Transverse colon (tissue), 4 donors: Measurements from ENCODE around the gene SLC17A5. TPM values are rescaled to one million over a fixed set of nuclear protein-coding genes. Genes with fewer than 3 reads are reported as not detected.
"Not testable (repeated sequence)": the region's sequence is repeated elsewhere in the genome, so short reads cannot be mapped to it uniquely, and the experiment has no call there.

ENCODE experiments used
- DNase-seq: peaks from one replicate; pipeline ENCODE4 v3.0.0-alpha.2; 2019
- H3K27ac ChIP-seq, 4 donors: fragments of 200-600 bp; sonication (generic); 2 replicates each; pipeline ENCODE4 v1.5.1; 2016 to 2018; ENCODE audit warnings: inconsistent platforms in 4 of 4
- H3K27me3 ChIP-seq: fragments of 200-600 bp; sonication (generic); 2 replicates; pipeline ENCODE4 v1.5.1; 2017; ENCODE audit warnings: inconsistent platforms
- H3K36me3 ChIP-seq, 4 donors: fragments of 200-600 bp; sonication (generic); 2 replicates each; pipeline ENCODE4 v1.5.1; 2017 to 2019; ENCODE audit warnings: inconsistent platforms in 4 of 4
- H3K4me1 ChIP-seq, 4 donors: fragments of 200-600 bp; sonication (generic); 2 replicates each; pipeline ENCODE4 v1.5.1; 2017 to 2020; ENCODE audit warnings: inconsistent platforms in 4 of 4
- H3K4me3 ChIP-seq, 4 donors: fragments of 200-600 bp; sonication (generic); 1 replicate in 1 of 4; 2 replicates in 3 of 4; pipeline versions ENCODE4 v1.5.1 to v1.6.1; 2017 to 2019; ENCODE audit warnings: inconsistent platforms in 4 of 4
- H3K9me3 ChIP-seq, 2 donors: fragments of 200-600 bp; sonication (generic); 2 replicates each; pipeline ENCODE4 v1.5.1; 2017 to 2019; ENCODE audit warnings: inconsistent platforms in 2 of 2
- CTCF ChIP-seq, 5 experiments: fragments of 200-600 bp in 3 of 5; fragments of 450-650 bp in 2 of 5; sonication (generic) in 3 of 5; IDR thresholded peaks; 1 replicate in 2 of 5; 2 replicates in 3 of 5; pipeline ENCODE4 v1.5.1; 2016 to 2017; ENCODE audit warnings: antibody characterized with exemption in 5 of 5, inconsistent platforms in 3 of 5, mild to moderate bottlenecking in 2 of 5, moderate library complexity in 1 of 5
- EP300 ChIP-seq: sonication (generic); formaldehyde crosslinking; IDR thresholded peaks from one replicate; pipeline ENCODE4 v1.6.1; 2017; ENCODE audit warnings: antibody characterized with exemption, low read depth
- POLR2A ChIP-seq: fragments of 450-650 bp; IDR thresholded peaks from one replicate; pipeline ENCODE4 v1.6.1; 2016; ENCODE audit warnings: antibody characterized with exemption, mild to moderate bottlenecking, moderate library complexity
- POLR2AphosphoS5 ChIP-seq, 3 donors: sonication (generic); formaldehyde crosslinking; IDR thresholded peaks; one replicate each; pipeline ENCODE4 v1.6.1; 2016; ENCODE audit warnings: antibody characterized with exemption in 3 of 3
- WGBS, 2 donors: methylation state at CpG; one replicate each; pipeline ENCODE4 v1.1.5; 2018; ENCODE audit warnings: low coverage in 1 of 2; 5-methylcytosine and 5-hydroxymethylcytosine counted together
- in situ Hi-C, 4 donors: fragments of 200-750 bp; cut with MboI; loops; one replicate each; pipeline versions ENCODE4 v1.15.0 to v1.15.1; 2017; ENCODE audit warnings: low sequenced_read_pairs in 3 of 4, low pct_ligation_motif_present in 1 of 4, low pct_unique_long_range_greater_than_20kb in 1 of 4
- intact Hi-C: fragments of 100-400 bp; cut with DNase I; formaldehyde crosslinking; loops from one replicate; pipeline ENCODE4 v1.15.1; 2023; ENCODE audit warnings: low total_unique reads
- total RNA-seq, 4 donors: library from RNA; depleted of rRNA; stranded (reverse); fragments of >200 nt; gene quantifications; one replicate each; pipeline ENCODE4 v1.1.0, GENCODE V29; 2016

Gene SLC17A5
- total RNA-seq, 4 donors from 2014 or later = 13.7 to 57.3 (median 32.8) TPM

- Histone ChIP-seq H3K4me3 (no peak overlapping the region), H3K36me3 (no peaks in the 10 kb centered on the region), H3K4me1 (no peaks in the 10 kb centered on the region), H3K27ac (no peak overlapping the region), H3K9me3 (no peaks in the 10 kb centered on the region), H3K27me3 (no peaks in the 10 kb centered on the region)
- no peak for TF ChIP-seq EP300
- TF ChIP-seq POLR2A = no peak
- no peak for TF ChIP-seq CTCF (IDR thresholded peaks at IDR 0.05)
- TF ChIP-seq POLR2AphosphoS5 (IDR thresholded peaks at IDR 0.05) = no peak
- WGBS, 2 donors = 69 to 71% methylated on average over 2 to 4 of the region's 4 CpGs
- DNase-seq = no peak
- intact Hi-C loops (no loop called here), in situ Hi-C loops (no loop called here)
These were observed 95.0 kb downstream of the SLC17A5 start for GRCh38 chr6:73558624-73559398.

DNA sequence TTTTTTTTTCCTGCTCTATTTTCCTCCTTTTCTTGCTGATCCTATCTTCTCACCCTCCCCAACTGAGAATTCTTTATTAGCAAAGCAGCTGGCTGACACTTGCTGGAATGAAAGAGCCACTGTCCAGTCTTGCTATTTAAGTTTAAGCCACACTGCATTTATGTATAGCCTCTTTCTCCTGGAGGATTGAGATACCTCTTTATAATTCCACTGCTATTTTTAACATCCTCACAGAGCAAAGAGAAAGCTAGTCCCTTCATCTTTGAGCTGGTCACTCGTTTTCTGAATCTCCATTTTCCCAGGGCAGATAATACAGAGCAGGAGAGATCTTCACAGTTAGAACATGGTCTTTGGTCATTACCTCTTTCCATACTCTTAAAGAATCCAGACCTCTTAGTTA, 97.0 kb downstream of the SLC17A5 start:
- intact Hi-C loops (no loop called here), in situ Hi-C loops (no loop called here)
- Histone ChIP-seq H3K4me3 (no peak overlapping the region), H3K36me3 (no peaks in the 10 kb centered on the region), H3K4me1 (no peaks in the 10 kb centered on the region), H3K27ac (no peak overlapping the region), H3K9me3 (no peaks in the 10 kb centered on the region), H3K27me3 (no peaks in the 10 kb centered on the region)
- DNase-seq = no peak
- TF ChIP-seq EP300 (no peak), CTCF (IDR thresholded peaks at IDR 0.05) (no peak), POLR2A (no peak), POLR2AphosphoS5 (IDR thresholded peaks at IDR 0.05) (no peak)
- WGBS, 2 donors = 50 to 63% methylated on average over 1 of the region's 1 CpG

- H3K4me1 ChIP-seq, in situ Hi-C loops, intact Hi-C loops, H3K27me3 ChIP-seq, H3K36me3 ChIP-seq, DNase-seq, H3K9me3 ChIP-seq, H3K4me3 ChIP-seq, H3K27ac ChIP-seq: not testable (repeated sequence)
- 91 to 93% methylated on average over 10 to 11 of the region's 11 CpGs for WGBS, 2 donors
These were observed 98.3 kb downstream of the SLC17A5 start for GRCh38 chr6:73555380-73555949.

GRCh38 chr6:73551115-73551514, 102.7 kb downstream of the SLC17A5 start:
- H3K36me3 ChIP-seq, H3K27me3 ChIP-seq, H3K4me1 ChIP-seq, H3K27ac ChIP-seq, H3K9me3 ChIP-seq, DNase-seq, intact Hi-C loops, in situ Hi-C loops, H3K4me3 ChIP-seq: not testable (repeated sequence)
- WGBS, 2 donors = 92 to 93% methylated on average over 3 to 4 of the region's 4 CpGs

DNA sequence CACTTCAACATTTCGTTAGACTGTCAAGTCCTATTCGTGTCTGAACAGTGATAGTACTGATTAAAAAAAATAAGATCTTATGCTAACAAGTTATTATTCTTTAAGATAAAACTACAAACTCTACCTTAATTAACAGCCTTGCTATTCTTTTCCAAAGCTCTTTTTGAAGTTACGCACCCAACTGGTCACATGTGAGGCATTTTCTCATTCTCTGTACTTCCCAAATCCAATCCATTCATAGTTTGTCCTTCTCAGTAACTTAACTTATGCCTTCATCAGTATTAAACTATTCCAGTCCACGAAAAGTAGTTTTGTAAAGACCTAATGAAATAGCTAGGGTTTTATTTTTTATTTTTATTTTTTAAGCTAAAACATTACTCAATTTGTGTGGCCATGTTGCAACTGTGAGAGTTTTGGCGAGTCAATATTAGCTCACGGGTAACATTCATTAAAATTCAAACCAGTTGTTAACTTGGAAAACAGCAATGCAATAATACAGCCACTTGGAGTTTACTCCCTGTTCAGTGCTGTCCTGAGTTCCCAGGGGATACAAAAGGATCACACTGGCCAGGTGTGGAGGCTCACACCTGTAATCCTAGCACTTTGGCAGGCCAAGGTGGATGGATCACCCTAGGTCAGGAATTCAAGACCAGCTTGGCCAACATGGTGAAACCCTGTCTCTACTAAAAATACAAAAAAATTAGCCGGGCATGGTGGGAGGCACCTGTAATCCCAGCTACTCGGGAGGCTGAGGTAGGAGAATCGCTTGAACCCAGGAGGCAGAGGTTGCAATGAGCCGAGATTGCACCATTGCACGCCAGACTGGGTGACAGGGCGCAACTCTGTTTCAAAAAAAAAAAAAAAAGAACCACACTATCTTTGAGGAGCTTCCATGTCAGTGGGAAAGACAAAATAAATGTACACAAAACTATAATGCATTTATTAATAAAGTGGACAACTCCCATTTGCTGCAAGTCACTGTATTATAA, 105.0 kb downstream of the SLC17A5 start:
- TF ChIP-seq CTCF (IDR thresholded peaks at IDR 0.05) = no peak
- no peak for TF ChIP-seq POLR2A
- no peak for TF ChIP-seq EP300
- TF ChIP-seq POLR2AphosphoS5 (IDR thresholded peaks at IDR 0.05) = no peak
- WGBS, 2 donors = 75 to 95% methylated on average over 6 to 12 of the region's 12 CpGs
- no peaks in the 10 kb centered on the region for H3K9me3 ChIP-seq
- H3K27ac ChIP-seq = no peak overlapping the region
- intact Hi-C loops (no loop called here), in situ Hi-C loops (no loop called here)
- no peaks in the 10 kb centered on the region for H3K27me3 ChIP-seq
- H3K36me3 ChIP-seq = no peaks in the 10 kb centered on the region
- no peaks in the 10 kb centered on the region for H3K4me1 ChIP-seq
- H3K4me3 ChIP-seq = no peak overlapping the region
- DNase-seq = no peak
